ENCODE data around the gene EPN1. TPM values are rescaled to one million over a fixed set of nuclear protein-coding genes. Genes with fewer than 3 reads are reported as not detected.

The EPN1 gene
- total and polyA plus RNA-seq, 9 of the 15 experiments (the other 6 are each of a cell fraction or from before 2014, with no cell fraction given) = 0.08 to 138 (median 12.7) TPM

DNA sequence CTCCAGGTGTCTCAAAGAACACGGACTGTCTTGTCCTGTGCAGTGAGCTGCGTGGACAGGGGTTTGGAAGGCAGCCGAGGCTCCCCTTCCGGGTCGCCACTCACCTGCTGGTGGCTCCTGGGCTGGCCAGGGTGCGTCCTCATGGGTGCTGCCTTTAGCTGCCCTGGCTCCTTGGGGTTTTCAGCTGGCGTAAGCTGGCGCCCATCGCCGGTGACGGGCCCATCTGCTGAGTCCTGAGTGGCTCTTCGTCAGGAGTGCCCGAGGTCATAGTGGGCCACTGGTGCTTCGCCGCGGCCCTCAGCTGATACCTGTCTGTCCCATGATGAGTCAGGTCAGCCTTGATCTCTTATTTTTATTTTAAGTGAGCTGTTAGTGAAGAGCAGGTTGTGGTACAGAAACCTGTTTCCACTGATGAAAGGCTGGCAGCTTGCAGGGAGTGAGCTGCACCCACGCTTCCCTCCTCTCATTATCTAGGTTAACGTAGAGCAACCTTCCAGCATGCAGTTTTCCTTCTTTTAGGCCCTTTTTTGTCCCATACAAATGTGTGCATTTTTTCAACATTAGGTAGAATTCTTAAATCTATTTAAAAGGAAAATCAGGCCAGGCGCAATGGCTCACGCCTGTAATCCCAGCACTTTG lies 18.4 kb downstream of the EPN1 start (continued):
- no peak for TF ChIP-seq SMARCC2 (IDR thresholded peaks at IDR 0.05; ENCODE audit: low read depth)

- Histone ChIP-seq H3K27me3 (ENCODE audit: control insufficient read depth in 2 of 2, insufficient read depth in 2 of 2, low read length in 2 of 2) (no peaks in the 10 kb centered on the region), H3K79me2 (ENCODE audit: control insufficient read depth, insufficient read depth, low read length) (no peaks in the 10 kb centered on the region), H3K27ac (ENCODE audit: extremely low read depth, low read depth, low read length) (no peak overlapping the region), H3K9ac (ENCODE audit: insufficient read depth in 1 of 2, low read depth in 2 of 2, low read length in 2 of 2) (no peak overlapping the region), H2AFZ (ENCODE audit: low read depth, low read length) (no peak overlapping the region), H3K36me3 (ENCODE audit: control insufficient read depth, insufficient read depth, low read length) (peaks cover 88% of the 10 kb centered on the region; the same call in 2 of the 3 replicates), H4K20me1 (replicated peaks; ENCODE audit: control insufficient read depth, insufficient read depth, low read length) (no peaks in the 10 kb centered on the region; the same call in 1 of the 2 replicates), H3K9me3 (replicated peaks; ENCODE audit: control insufficient read depth, insufficient read depth, low read depth, low read length) (no peaks in the 10 kb centered on the region), H3K4me3 (no peak overlapping the region), H3K9me1 (ENCODE audit: control insufficient read depth, insufficient read depth, low read length) (no peaks in the 10 kb centered on the region), H3K4me2 (ENCODE audit: insufficient read depth, low read length) (no peak overlapping the region), H3K4me1 (replicated peaks in 1 of 2; ENCODE audit: control insufficient read depth in 2 of 2, insufficient read depth in 2 of 2, low read length in 2 of 2) (peaks cover 0 to 25% of the 10 kb centered on the region in 2 experiments; a peak in 2 of 5 replicates)
- intact Hi-C loops (cut with micrococcal nuclease) (no loop called here), in situ Hi-C loops (cut with MboI) (no loop called here)
- no peak; the same call in 2 of the 3 replicates for ATAC-seq
- ChIA-PET CTCF (ENCODE audit: low intra/inter-chr PET ratio) (no interaction called here), POLR2A (interaction anchor here (0.7 to 1.7 kb wide), 2 partner anchors 13 to 18 kb away, joined by 3 to 5 read pairs; no protein-coding TSS in a partner anchor)
- WGBS (ENCODE audit: insufficient coverage, low coverage, missing lambda C conversion rate) = 81% methylated on average over 14 of the region's 15 CpGs
- BruUV-seq (replicated peaks) = no TSS peak
- TF ChIP-seq RCOR1 (IDR thresholded peaks at IDR 0.05; ENCODE audit: borderline replicate concordance in 1 of 2, low read depth in 2 of 2, low read length in 2 of 2) (no peak), RAD51 (IDR thresholded peaks at IDR 0.05; ENCODE audit: borderline replicate concordance, low read depth) (no peak), TRIM24 (IDR thresholded peaks at IDR 0.05) (no peak), ETV5 (CRISPR knock-in tag; IDR thresholded peaks at IDR 0.05; ENCODE audit: low read depth) (no peak), RFX5 (IDR thresholded peaks at IDR 0.05; ENCODE audit: low read depth, low read length) (no peak), BDP1 (IDR thresholded peaks at IDR 0.05; ENCODE audit: insufficient read depth, insufficient read length) (no peak), SMARCB1 (IDR thresholded peaks at IDR 0.05; ENCODE audit: insufficient read length, low read depth) (no peak), IRF9 (tag; IDR thresholded peaks at IDR 0.05) (no peak), BRF1 (IDR thresholded peaks at IDR 0.05; ENCODE audit: borderline replicate concordance, extremely low read depth, insufficient read length) (no peak), RNF2 (IDR thresholded peaks at IDR 0.05) (no peak), STAT5B (CRISPR knock-in tag; IDR thresholded peaks at IDR 0.05) (no peak)
- TF ChIP-seq, protein P1, sequence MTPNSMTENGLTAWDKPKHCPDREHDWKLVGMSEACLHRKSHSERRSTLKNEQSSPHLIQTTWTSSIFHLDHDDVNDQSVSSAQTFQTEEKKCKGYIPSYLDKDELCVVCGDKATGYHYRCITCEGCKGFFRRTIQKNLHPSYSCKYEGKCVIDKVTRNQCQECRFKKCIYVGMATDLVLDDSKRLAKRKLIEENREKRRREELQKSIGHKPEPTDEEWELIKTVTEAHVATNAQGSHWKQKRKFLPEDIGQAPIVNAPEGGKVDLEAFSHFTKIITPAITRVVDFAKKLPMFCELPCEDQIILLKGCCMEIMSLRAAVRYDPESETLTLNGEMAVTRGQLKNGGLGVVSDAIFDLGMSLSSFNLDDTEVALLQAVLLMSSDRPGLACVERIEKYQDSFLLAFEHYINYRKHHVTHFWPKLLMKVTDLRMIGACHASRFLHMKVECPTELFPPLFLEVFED (CRISPR knock-in tag; conservative IDR thresholded peaks at IDR 0.05) = no peak
- no peak for FAIRE-seq
- DNase-seq (ENCODE audit: extremely low read depth in 1 of 4, low spot score in 3 of 4) = peak in 2 of 4 experiments; percentile 35 to 40
These were observed 19.2 kb downstream of the EPN1 start for GRCh38 chr19:55694241-55694655.
